HK-2 (cell line): Measurements from ENCODE around the gene FXYD7.

Experiments used
- DNase-seq: peaks from one replicate; pipeline ENCODE4 v3.0.0-alpha.2; 2018; ENCODE audit not compliant: unreplicated experiment

FXYD7 gene

GRCh38 chr19:35110974-35111373 is 32.1 kb upstream of the FXYD7 start:
- no peak for DNase-seq

- no peak for DNase-seq
Observed at GRCh38 chr19:35112995-35113688, 29.9 kb upstream of the FXYD7 start.

GRCh38 chr19:35114353-35115176 is 28.5 kb upstream of the FXYD7 start:
- DNase-seq = peak; percentile 48

- no peak for DNase-seq
Observed at GRCh38 chr19:35115177-35115951, 27.7 kb upstream of the FXYD7 start, which contains the start of gene FXYD3. Gene FXYD3 (plus strand): TSS chr19:35115823. CDS start chr19:35119377, 3,554 bp downstream.

GRCh38 chr19:35116072-35116801 is 26.8 kb upstream of the FXYD7 start:
- no peak for DNase-seq

- no peak for DNase-seq
Observed at GRCh38 chr19:35117116-35117515, 25.9 kb upstream of the FXYD7 start.

- no peak for DNase-seq
Observed at GRCh38 chr19:35117799-35118198, 25.3 kb upstream of the FXYD7 start.

- DNase-seq = no peak
Observed at GRCh38 chr19:35118268-35119020, 24.6 kb upstream of the FXYD7 start.

- no peak for DNase-seq
Observed at GRCh38 chr19:35119091-35119490, 24.0 kb upstream of the FXYD7 start.

GRCh38 chr19:35119578-35120155 is 23.4 kb upstream of the FXYD7 start:
- no peak for DNase-seq

GRCh38 chr19:35120492-35120891 is 22.6 kb upstream of the FXYD7 start:
- no peak for DNase-seq

- DNase-seq = no peak
Observed at GRCh38 chr19:35120898-35121297, 22.2 kb upstream of the FXYD7 start.

- no peak for DNase-seq
Observed at GRCh38 chr19:35122687-35123551, 20.1 kb upstream of the FXYD7 start.

GRCh38 chr19:35123573-35123972 is 19.5 kb upstream of the FXYD7 start:
- no peak for DNase-seq

- peak; percentile 93 for DNase-seq
Observed at GRCh38 chr19:35124098-35125060, 18.7 kb upstream of the FXYD7 start.

GRCh38 chr19:35125270-35125717 is 17.8 kb upstream of the FXYD7 start:
- DNase-seq = no peak

GRCh38 chr19:35125749-35126623 is 17.1 kb upstream of the FXYD7 start:
- no peak for DNase-seq
